Esophagus muscularis mucosa (tissue), 3 donors: Measurements from ENCODE around the gene HELZ2.

Source experiments
- CTCF ChIP-seq, 3 experiments: fragments of 200-600 bp in 2 of 3; fragments of 450-650 bp in 1 of 3; sonication (generic) in 2 of 3; IDR thresholded peaks; one replicate each; pipeline ENCODE4 v1.5.1; 2017 to 2019; ENCODE audit warnings: antibody characterized with exemption in 3 of 3, mild to moderate bottlenecking in 2 of 3, moderate library complexity in 1 of 3
- POLR2A ChIP-seq: fragments of 450-650 bp; IDR thresholded peaks from one replicate; pipeline ENCODE4 v1.6.1; 2017; ENCODE audit warnings: antibody characterized with exemption, moderate library complexity, mild to moderate bottlenecking, low read depth

- TF ChIP-seq CTCF (IDR thresholded peaks at IDR 0.05) (no peak), POLR2A (no peak)
These were observed 24.7 kb upstream of the HELZ2 start for GRCh38 chr20:63598479-63599395.
